ENCODE measurements around the gene IMPG2. TPM values are rescaled to one million over a fixed set of nuclear protein-coding genes. Genes with fewer than 3 reads are reported as not detected.

The IMPG2 gene
- total RNA-seq, 1 donor from 2014 or later = under 0.01 TPM

GRCh38 chr3:101262393-101263240, 57.8 kb downstream of the IMPG2 start:
- FAIRE-seq = no peak
- Histone ChIP-seq H3K27me3 (ENCODE audit: control insufficient read depth, insufficient read depth, low read length) (no peaks in the 10 kb centered on the region), H3K36me3 (ENCODE audit: control insufficient read depth, insufficient read depth, low read length) (no peaks in the 10 kb centered on the region), H3K4me3 (ENCODE audit: low read depth, low read length) (no peak overlapping the region)
- no peak for DNase-seq (ENCODE audit: low read depth)
- TF ChIP-seq CTCF (IDR thresholded peaks at IDR 0.05; ENCODE audit: insufficient read depth, low read length, severe bottlenecking) = no peak

- H3K36me3 ChIP-seq (ENCODE audit: control insufficient read depth, insufficient read depth, low read length) = no peaks in the 10 kb centered on the region
- TF ChIP-seq CTCF (IDR thresholded peaks at IDR 0.05; ENCODE audit: insufficient read depth, low read length, severe bottlenecking) = no peak
- DNase-seq (ENCODE audit: low read depth) (no peak), FAIRE-seq (no peak)
- no peaks in the 10 kb centered on the region for H3K27me3 ChIP-seq (ENCODE audit: control insufficient read depth, insufficient read depth, low read length)
- H3K4me3 ChIP-seq (ENCODE audit: low read depth, low read length) = no peak overlapping the region
Measured at GRCh38 chr3:101261506-101261905, 58.9 kb downstream of the IMPG2 start.

- no peak for TF ChIP-seq CTCF (IDR thresholded peaks at IDR 0.05; ENCODE audit: insufficient read depth, low read length, severe bottlenecking)
- no peak overlapping the region for H3K4me3 ChIP-seq (ENCODE audit: low read depth, low read length)
- H3K36me3 ChIP-seq (ENCODE audit: control insufficient read depth, insufficient read depth, low read length) = no peaks in the 10 kb centered on the region
- no peak for DNase-seq (ENCODE audit: low read depth)
- FAIRE-seq = no peak
- H3K27me3 ChIP-seq (ENCODE audit: control insufficient read depth, insufficient read depth, low read length) = no peaks in the 10 kb centered on the region
Measured at GRCh38 chr3:101259485-101260341, 60.7 kb downstream of the IMPG2 start.

GRCh38 chr3:101256511-101256910, 63.9 kb downstream of the IMPG2 start:
- DNase-seq (ENCODE audit: low read depth) (no peak), FAIRE-seq (no peak)
- no peaks in the 10 kb centered on the region for H3K36me3 ChIP-seq (ENCODE audit: control insufficient read depth, insufficient read depth, low read length)
- no peak for TF ChIP-seq CTCF (IDR thresholded peaks at IDR 0.05; ENCODE audit: insufficient read depth, low read length, severe bottlenecking)
- no peak overlapping the region for H3K4me3 ChIP-seq (ENCODE audit: low read depth, low read length)
- H3K27me3 ChIP-seq (ENCODE audit: control insufficient read depth, insufficient read depth, low read length) = no peaks in the 10 kb centered on the region

- no peaks in the 10 kb centered on the region for H3K36me3 ChIP-seq (ENCODE audit: control insufficient read depth, insufficient read depth, low read length)
- no peak for DNase-seq (ENCODE audit: low read depth)
- no peak for FAIRE-seq
- no peak for TF ChIP-seq CTCF (IDR thresholded peaks at IDR 0.05; ENCODE audit: insufficient read depth, low read length, severe bottlenecking)
- H3K27me3 ChIP-seq (ENCODE audit: control insufficient read depth, insufficient read depth, low read length) = no peaks in the 10 kb centered on the region
- no peak overlapping the region for H3K4me3 ChIP-seq (ENCODE audit: low read depth, low read length)
Measured at GRCh38 chr3:101255441-101255840, 64.9 kb downstream of the IMPG2 start.
